A549 (cell line): ENCODE data around the gene RNPS1.

Experiments used
- CTCF ChIP-seq: fragments of >200 bp; sonication (Bioruptor Twin); formaldehyde crosslinking; IDR thresholded peaks from 3 replicates; pipeline ENCODE4 v1.5.1; 2016
- EP300 ChIP-seq, 2 experiments: fragments of >200 bp; sonication (Bioruptor Twin); formaldehyde crosslinking; IDR thresholded peaks; 2 replicates in 1 of 2; 3 replicates in 1 of 2; pipeline ENCODE4 v1.6.1; 2016 to 2017
- GATA3 ChIP-seq: IDR thresholded peaks from 2 replicates; pipeline ENCODE4 v1.6.1; 2012; ENCODE audit warnings: borderline replicate concordance
- HMGXB4 ChIP-seq: fragments of 250-450 bp; sonication (Bioruptor Pico); IDR thresholded peaks from 2 replicates; pipeline ENCODE4 v1.5.0; 2021; ENCODE audit warnings: mild to moderate bottlenecking, moderate library complexity, borderline replicate concordance
- MAFK ChIP-seq: fragments of 450-650 bp; IDR thresholded peaks from 2 replicates; pipeline ENCODE4 v1.6.1; 2014; ENCODE audit not compliant: partially characterized antibody
- MAX ChIP-seq: IDR thresholded peaks from 2 replicates; pipeline ENCODE4 v1.6.1; 2012
- MAZ ChIP-seq: fragments of 150-350 bp; IDR thresholded peaks from 2 replicates; pipeline ENCODE4 v1.6.1; 2014; ENCODE audit warnings: antibody characterized with exemption, low read depth, low read length, borderline replicate concordance
- PBX3 ChIP-seq: IDR thresholded peaks from 2 replicates; pipeline ENCODE4 v1.6.1; 2012
- PHF8 ChIP-seq: fragments of 200-600 bp; sonication (generic); IDR thresholded peaks from 2 replicates; pipeline ENCODE4 v1.6.1; 2016; ENCODE audit warnings: low read depth, mild to moderate bottlenecking, antibody characterized with exemption, moderate library complexity, borderline replicate concordance
- RAD21 ChIP-seq, 2 experiments: fragments of >200 bp in 1 of 2; sonication (Bioruptor Twin) in 1 of 2; formaldehyde crosslinking in 1 of 2; IDR thresholded peaks in 1 of 2; conservative IDR thresholded peaks in 1 of 2; 2 replicates in 1 of 2; 3 replicates in 1 of 2; pipeline ENCODE4 v1.6.1; 2012 to 2018; ENCODE audit warnings: inconsistent platforms in 1 of 2
- RFX5 ChIP-seq: fragments of 450-650 bp; IDR thresholded peaks from 2 replicates; pipeline ENCODE4 v1.7.1; 2014; ENCODE audit warnings: antibody characterized with exemption, mild to moderate bottlenecking, moderate library complexity
- TFCP2L1 ChIP-seq: fragments of 250-450 bp; sonication (Bioruptor Pico); IDR thresholded peaks from 2 replicates; pipeline ENCODE4 v1.5.0; 2021; ENCODE audit warnings: mild to moderate bottlenecking
- USF2 ChIP-seq: fragments of 450-650 bp; IDR thresholded peaks from 2 replicates; pipeline ENCODE4 v1.6.1; 2014; ENCODE audit warnings: antibody characterized with exemption

GRCh38 chr16:2223942-2224486 lies 43.9 kb downstream of the RNPS1 start:
- peak in 1 of 2 experiments; percentile 39; a peak in 3 of 5 replicates for TF ChIP-seq RAD21 (conservative IDR thresholded peaks at IDR 0.05 in 1 of 2, IDR thresholded peaks at IDR 0.05 in 1 of 2)
- no peak for TF ChIP-seq MAZ
- TF ChIP-seq CTCF = no peak; the same call in 2 of the 3 replicates
- no peak for TF ChIP-seq USF2
- no peak for TF ChIP-seq PBX3
- no peak for TF ChIP-seq MAFK
- no peak for TF ChIP-seq RFX5
- no peak for TF ChIP-seq HMGXB4 (CRISPR knock-in tag)
- TF ChIP-seq EP300 (IDR thresholded peaks at IDR 0.05) = no peak
- TF ChIP-seq GATA3 = no peak
- TF ChIP-seq PHF8 = peak; percentile 25; the same call in 1 of the 2 replicates
- TF ChIP-seq TFCP2L1 = no peak
- TF ChIP-seq MAX = no peak
